ENCODE data around the gene PTPN23.

PTPN23 gene

GRCh38 chr3:47405820-47406761, 25.3 kb downstream of the PTPN23 start:
- DNase-seq (ENCODE audit: low spot score), result no peak

DNA sequence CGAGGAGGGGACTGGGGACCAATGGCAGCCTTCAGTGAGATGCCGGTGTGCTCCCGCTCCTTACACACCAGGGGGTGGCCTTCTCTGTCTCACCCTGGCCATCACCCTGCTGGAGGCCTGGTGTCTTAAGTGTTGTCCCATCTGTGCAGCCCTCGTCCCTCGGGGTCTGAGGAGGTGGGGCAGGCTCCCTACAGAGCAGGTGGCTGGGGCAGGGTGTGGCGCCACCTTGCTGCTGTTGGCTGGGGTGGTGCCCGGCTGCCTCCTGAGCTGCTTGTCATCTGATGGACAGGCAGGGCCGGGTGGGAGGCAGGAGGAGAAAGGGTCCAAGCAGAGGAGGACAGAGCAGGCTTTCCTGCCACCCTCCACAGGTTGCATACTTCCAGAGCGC, 25.9 kb downstream of the PTPN23 start:
- DNase-seq (ENCODE audit: low spot score), result no peak

- DNase-seq (ENCODE audit: low spot score), result no peak
These were observed 26.4 kb downstream of the PTPN23 start for GRCh38 chr3:47407237-47407636.

GRCh38 chr3:47407896-47408838, 27.3 kb downstream of the PTPN23 start:
- no peak for DNase-seq (ENCODE audit: low spot score)

DNA sequence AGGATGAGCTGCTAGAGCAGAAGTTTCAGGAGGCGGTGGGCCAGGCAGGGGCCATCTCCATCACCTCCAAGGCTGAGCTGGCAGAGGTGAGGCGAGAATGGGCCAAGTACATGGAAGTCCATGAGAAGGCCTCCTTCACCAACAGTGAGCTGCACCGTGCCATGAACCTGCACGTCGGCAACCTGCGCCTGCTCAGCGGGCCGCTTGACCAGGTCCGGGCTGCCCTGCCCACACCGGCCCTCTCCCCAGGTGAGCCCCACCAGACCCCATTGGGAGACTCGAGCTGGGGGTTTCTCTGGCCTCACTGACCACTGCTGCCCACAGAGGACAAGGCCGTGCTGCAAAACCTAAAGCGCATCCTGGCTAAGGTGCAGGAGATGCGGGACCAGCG, 28.0 kb downstream of the PTPN23 start:
- no peak for DNase-seq (ENCODE audit: low spot score)

- no peak for DNase-seq (ENCODE audit: low spot score)
These were observed 28.5 kb downstream of the PTPN23 start for GRCh38 chr3:47409284-47409683.

GRCh38 chr3:47409688-47410416, 29.0 kb downstream of the PTPN23 start:
- DNase-seq (ENCODE audit: low spot score), result no peak

DNA sequence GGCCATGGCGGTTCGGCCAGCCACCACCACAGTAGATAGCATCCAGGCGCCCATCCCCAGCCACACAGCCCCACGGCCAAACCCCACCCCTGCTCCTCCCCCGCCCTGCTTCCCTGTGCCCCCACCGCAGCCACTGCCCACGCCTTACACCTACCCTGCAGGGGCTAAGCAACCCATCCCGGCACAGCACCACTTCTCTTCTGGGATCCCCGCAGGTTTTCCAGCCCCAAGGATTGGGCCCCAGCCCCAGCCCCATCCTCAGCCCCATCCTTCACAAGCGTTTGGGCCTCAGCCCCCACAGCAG, 29.5 kb downstream of the PTPN23 start:
- no peak for DNase-seq (ENCODE audit: low spot score)

- DNase-seq (ENCODE audit: low spot score), result no peak
These were observed 30.2 kb downstream of the PTPN23 start for GRCh38 chr3:47410801-47411646.

GRCh38 chr3:47411696-47412452, 31.1 kb downstream of the PTPN23 start:
- no peak for DNase-seq (ENCODE audit: low spot score)

- no peak for DNase-seq (ENCODE audit: low spot score)
These were observed 31.6 kb downstream of the PTPN23 start for GRCh38 chr3:47412453-47412756.

GRCh38 chr3:47412842-47413520, 32.2 kb downstream of the PTPN23 start:
- no peak for DNase-seq (ENCODE audit: low spot score)

DNA sequence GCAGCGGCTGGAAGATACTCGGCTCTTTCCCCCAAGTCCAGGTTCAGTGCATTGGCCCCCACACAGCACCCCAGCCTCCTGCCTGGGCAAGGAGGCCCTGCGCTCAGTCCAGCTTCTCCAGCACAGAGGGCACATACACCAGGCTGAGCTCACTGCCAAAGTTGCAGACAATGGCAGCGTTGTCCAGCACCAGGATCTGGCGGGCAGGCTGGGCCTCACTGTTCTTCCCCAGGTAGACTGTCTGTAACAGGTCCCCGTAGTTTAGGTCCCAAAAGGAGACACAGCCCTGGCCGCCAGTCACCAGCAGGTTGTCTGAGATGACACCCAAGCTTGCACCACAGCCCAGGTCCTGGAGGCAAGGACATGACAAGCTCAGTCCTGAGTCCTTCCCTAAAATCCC, 32.9 kb downstream of the PTPN23 start:
- no peak for DNase-seq (ENCODE audit: low spot score)

DNA sequence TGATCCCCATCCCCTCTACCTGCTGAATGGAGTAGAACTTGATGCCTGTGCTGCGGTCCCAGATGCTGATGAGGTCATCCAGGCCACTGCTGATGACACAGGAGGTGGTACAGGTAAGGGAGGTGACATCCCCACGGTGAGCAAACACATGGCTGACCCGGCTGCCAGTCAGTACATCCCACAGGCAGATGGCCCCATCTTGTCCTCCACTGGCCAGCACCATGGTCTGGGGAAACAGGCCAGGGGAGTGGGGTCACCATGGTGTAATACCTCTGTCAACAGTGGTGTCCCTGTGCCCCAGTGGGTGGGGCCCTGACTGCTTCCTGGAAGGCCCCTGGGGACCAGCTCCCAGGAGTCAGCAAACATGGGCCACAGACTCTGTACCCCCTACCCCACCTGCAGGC, 33.3 kb downstream of the PTPN23 start:
- DNase-seq (ENCODE audit: low spot score), result no peak

- DNase-seq (ENCODE audit: low spot score), result no peak
These were observed 34.1 kb downstream of the PTPN23 start for GRCh38 chr3:47414666-47415587.

DNA sequence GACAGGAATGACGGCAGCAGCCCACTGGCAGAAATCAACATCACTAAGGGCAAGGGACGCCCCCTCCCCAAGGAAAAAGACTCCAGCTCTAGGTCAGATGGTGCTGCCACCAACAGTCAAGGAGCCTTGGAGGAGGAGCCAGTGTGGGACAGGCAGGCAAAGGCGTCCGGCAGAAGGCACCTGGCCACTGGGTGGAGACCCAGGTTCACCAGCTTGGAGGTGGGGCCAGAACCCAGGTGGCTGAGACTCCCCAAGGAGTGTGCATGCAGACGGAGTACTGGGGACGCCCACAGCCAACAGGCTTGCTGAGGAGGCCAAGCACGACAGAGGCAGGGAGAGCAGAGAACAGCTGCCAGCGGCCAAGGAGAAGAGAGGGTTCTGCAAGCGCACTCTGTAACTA, 35.2 kb downstream of the PTPN23 start:
- no peak for DNase-seq (ENCODE audit: low spot score)

GRCh38 chr3:47418167-47419082, 37.6 kb downstream of the PTPN23 start:
- DNase-seq (ENCODE audit: low spot score), result no peak
